Measurements from ENCODE around the gene NEMP2. TPM values are rescaled to one million over a fixed set of nuclear protein-coding genes. Genes with fewer than 3 reads are reported as not detected.

Gene NEMP2
- total RNA-seq, 1 experiment from 2014 or later, result 12.0 TPM

GRCh38 chr2:190579915-190580846 is 45.7 kb upstream of the NEMP2 start:
- BruUV-seq (replicated peaks), result no TSS peak
- H3K9me3 ChIP-seq (ENCODE audit: control insufficient read depth, insufficient read depth, low read depth, low read length), result no peaks in the 10 kb centered on the region
- POLR2A ChIA-PET, result no interaction called here
- H3K27ac ChIP-seq (ENCODE audit: low read length), result no peak overlapping the region
- TF ChIP-seq POLR2AphosphoS5 (IDR thresholded peaks at IDR 0.05; ENCODE audit: low read depth, low read length) (no peak), SIN3A (IDR thresholded peaks at IDR 0.05; ENCODE audit: borderline replicate concordance, insufficient read depth, low read depth, low read length) (no peak), CTCF (IDR thresholded peaks at IDR 0.05) (no peak), REST (IDR thresholded peaks at IDR 0.05; ENCODE audit: insufficient read depth in 1 of 2, low read depth in 2 of 2, low read length in 1 of 2) (no peak), TCF7L2 (IDR thresholded peaks at IDR 0.05; ENCODE audit: low read depth, low read length) (no peak)
- H3K4me3 ChIP-seq (ENCODE audit: low read depth in 2 of 2, low read length in 2 of 2), result no peak overlapping the region
- CTCF ChIA-PET, result no interaction called here
- no peaks in the 10 kb centered on the region; the same call in 1 of the 2 replicates for H3K4me1 ChIP-seq (ENCODE audit: control insufficient read depth, insufficient read depth, low read length)
- H3K27me3 ChIP-seq (ENCODE audit: control insufficient read depth, insufficient read depth, low read length), result no peaks in the 10 kb centered on the region
- no peaks in the 10 kb centered on the region for H3K36me3 ChIP-seq (ENCODE audit: control insufficient read depth, insufficient read depth, low read length)
- ATAC-seq, result no peak
- DNase-seq (ENCODE audit: low read depth, low spot score), result no peak
- in situ Hi-C loops (cut with HindIII; ENCODE audit: low pct_unique_long_range_greater_than_20kb, low sequenced_read_pairs) (no loop called here), intact Hi-C loops (cut with micrococcal nuclease; ENCODE audit: unreplicated experiment) (no loop called here)

GRCh38 chr2:190579058-190579410 is 44.5 kb upstream of the NEMP2 start:
- Histone ChIP-seq H3K4me3 (ENCODE audit: low read depth in 2 of 2, low read length in 2 of 2) (no peak overlapping the region), H3K27ac (ENCODE audit: low read length) (no peak overlapping the region), H3K9me3 (ENCODE audit: control insufficient read depth, insufficient read depth, low read depth, low read length) (no peaks in the 10 kb centered on the region), H3K27me3 (ENCODE audit: control insufficient read depth, insufficient read depth, low read length) (no peaks in the 10 kb centered on the region), H3K4me1 (ENCODE audit: control insufficient read depth, insufficient read depth, low read length) (no peaks in the 10 kb centered on the region; the same call in 1 of the 2 replicates), H3K36me3 (ENCODE audit: control insufficient read depth, insufficient read depth, low read length) (no peaks in the 10 kb centered on the region)
- ATAC-seq (no peak), DNase-seq (ENCODE audit: low read depth, low spot score) (no peak)
- BruUV-seq (replicated peaks), result no TSS peak
- intact Hi-C loops (cut with micrococcal nuclease; ENCODE audit: unreplicated experiment) (no loop called here), in situ Hi-C loops (cut with HindIII; ENCODE audit: low pct_unique_long_range_greater_than_20kb, low sequenced_read_pairs) (no loop called here)
- CTCF ChIA-PET, result no interaction called here
- TF ChIP-seq SIN3A (IDR thresholded peaks at IDR 0.05; ENCODE audit: borderline replicate concordance, insufficient read depth, low read depth, low read length), result no peak
- POLR2A ChIA-PET, result no interaction called here

All from Panc1 (cell line).